Measurements from ENCODE around the gene PSMD4.

DNA sequence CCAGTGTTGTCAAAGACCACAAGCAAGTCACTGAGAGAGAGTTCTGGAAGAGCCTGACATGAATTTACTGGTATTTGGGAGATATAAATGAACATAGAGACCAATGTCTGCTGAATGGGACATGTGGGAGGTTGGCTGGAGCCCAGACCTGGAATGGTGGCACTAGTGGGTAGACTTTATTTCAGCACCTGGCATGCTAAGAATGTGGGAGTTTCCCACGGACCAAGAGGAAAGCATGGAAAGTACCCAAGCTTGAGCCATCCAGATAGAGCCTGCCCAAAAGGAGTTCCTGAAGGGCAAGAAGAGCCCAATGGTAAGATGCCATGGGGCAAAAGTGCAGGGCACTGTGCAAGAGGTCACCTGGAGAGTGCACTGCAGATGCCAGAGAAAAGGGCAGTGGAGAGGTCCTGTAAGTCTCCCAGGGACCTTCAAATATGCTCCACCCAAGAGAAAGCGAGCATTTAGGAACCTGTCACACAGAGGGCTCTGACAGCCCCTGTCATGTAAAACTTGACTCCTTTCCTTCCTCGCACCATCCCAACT is 19.5 kb downstream of the PSMD4 start:
- TF ChIP-seq POLR2AphosphoS5 (IDR thresholded peaks at IDR 0.05; ENCODE audit: borderline replicate concordance, low read depth, low read length), result no peak
- no peak for TF ChIP-seq EZH2 (IDR thresholded peaks at IDR 0.05)
- no peak for TF ChIP-seq FOXP2 (optimal IDR thresholded peaks at IDR 0.05; ENCODE audit: control extremely low read depth, extremely low read length, insufficient read depth)
